ENCODE results near the gene AKAP8. TPM values are rescaled to one million over a fixed set of nuclear protein-coding genes. Genes with fewer than 3 reads are reported as not detected.

AKAP8 gene
- total RNA-seq, result 18.6 and 20.0 TPM in 2 replicates
- polyA plus RNA-seq, result 22.9 and 26.5 TPM in 2 replicates

GRCh38 chr19:15379083-15379998, at the start of gene AKAP8:
Gene AKAP8 (minus strand): TSS chr19:15379787. CDS start chr19:15379731, 56 bp downstream.
- H3K79me2 ChIP-seq, result peaks cover 48% of the 10 kb centered on the region
- peaks cover 43% of the 10 kb centered on the region for H4K20me1 ChIP-seq (ENCODE audit: insufficient read depth, poor library complexity, severe bottlenecking)
- peak within 1 kb of the TSS; percentile 88 for H3K4me2 ChIP-seq
- H3K4me1 ChIP-seq (ENCODE audit: insufficient read depth), result peaks cover 31% of the 10 kb centered on the region
- no peaks in the 10 kb centered on the region for H3K27me3 ChIP-seq
- 1% methylated on average over 75 of the region's 111 CpGs for WGBS (ENCODE audit: low lambda C conversion rate, missing lambda C conversion rate)
- H3K9me3 ChIP-seq (ENCODE audit: low read depth), result no peaks in the 10 kb centered on the region
- H2AFZ ChIP-seq, result peak within 1 kb of the TSS; percentile 39
- DNase-seq (ENCODE audit: low spot score), result peak; percentile 99
- peak within 1 kb of the TSS; percentile 98 for H3K27ac ChIP-seq
- no peaks in the 10 kb centered on the region for H3K9me2 ChIP-seq (replicated peaks; ENCODE audit: insufficient read depth)
- TF ChIP-seq EZH2 (IDR thresholded peaks at IDR 0.05; ENCODE audit: borderline replicate concordance), result no peak
- TF ChIP-seq, protein P1, sequence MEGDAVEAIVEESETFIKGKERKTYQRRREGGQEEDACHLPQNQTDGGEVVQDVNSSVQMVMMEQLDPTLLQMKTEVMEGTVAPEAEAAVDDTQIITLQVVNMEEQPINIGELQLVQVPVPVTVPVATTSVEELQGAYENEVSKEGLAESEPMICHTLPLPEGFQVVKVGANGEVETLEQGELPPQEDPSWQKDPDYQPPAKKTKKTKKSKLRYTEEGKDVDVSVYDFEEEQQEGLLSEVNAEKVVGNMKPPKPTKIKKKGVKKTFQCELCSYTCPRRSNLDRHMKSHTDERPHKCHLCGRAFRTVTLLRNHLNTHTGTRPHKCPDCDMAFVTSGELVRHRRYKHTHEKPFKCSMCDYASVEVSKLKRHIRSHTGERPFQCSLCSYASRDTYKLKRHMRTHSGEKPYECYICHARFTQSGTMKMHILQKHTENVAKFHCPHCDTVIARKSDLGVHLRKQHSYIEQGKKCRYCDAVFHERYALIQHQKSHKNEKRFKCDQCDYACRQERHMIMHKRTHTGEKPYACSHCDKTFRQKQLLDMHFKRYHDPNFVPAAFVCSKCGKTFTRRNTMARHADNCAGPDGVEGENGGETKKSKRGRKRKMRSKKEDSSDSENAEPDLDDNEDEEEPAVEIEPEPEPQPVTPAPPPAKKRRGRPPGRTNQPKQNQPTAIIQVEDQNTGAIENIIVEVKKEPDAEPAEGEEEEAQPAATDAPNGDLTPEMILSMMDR (IDR thresholded peaks at IDR 0.05; ENCODE audit: poor library complexity), result no peak
- TF ChIP-seq EZH2phosphoT487 (IDR thresholded peaks at IDR 0.05; ENCODE audit: low read depth, severe bottlenecking, unreplicated experiment), result no peak
- peak within 1 kb of the TSS; percentile 62 for H3K4me3 ChIP-seq
- H3K36me3 ChIP-seq (replicated peaks; ENCODE audit: insufficient read depth, low read depth), result no peaks in the 10 kb centered on the region

DNA sequence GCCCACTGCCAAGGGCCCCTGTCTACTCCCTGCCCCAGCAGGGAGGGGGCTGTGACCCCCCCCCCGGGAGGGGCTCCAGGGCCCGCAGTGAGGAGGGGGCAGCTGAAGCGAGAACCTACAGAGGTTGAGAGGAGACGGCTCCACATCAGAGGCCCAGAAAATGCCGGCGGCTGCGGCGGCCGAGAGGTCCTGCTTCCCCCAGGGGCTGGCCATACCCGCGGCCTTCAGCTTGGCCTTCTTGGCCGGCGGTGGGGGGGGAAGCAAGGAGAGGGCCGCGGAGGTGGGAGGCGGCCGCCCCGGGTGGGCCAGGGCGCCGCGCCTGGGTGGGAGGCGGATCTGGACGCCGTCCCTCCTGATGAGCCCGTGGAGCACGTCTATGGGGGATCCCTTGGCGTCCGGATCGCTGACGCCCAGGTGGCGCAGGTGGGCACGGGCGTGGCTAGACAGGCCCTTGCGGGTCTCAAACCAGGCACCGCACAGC, 48.4 kb upstream of the AKAP8 start:
- Histone ChIP-seq H3K4me3 (no peak overlapping the region), H3K79me2 (peaks cover 44% of the 10 kb centered on the region), H3K4me2 (no peak overlapping the region), H3K4me1 (ENCODE audit: insufficient read depth) (peaks cover 10% of the 10 kb centered on the region), H2AFZ (no peak overlapping the region), H3K27me3 (no peaks in the 10 kb centered on the region), H4K20me1 (ENCODE audit: insufficient read depth, poor library complexity, severe bottlenecking) (no peaks in the 10 kb centered on the region), H3K9me2 (replicated peaks; ENCODE audit: insufficient read depth) (no peaks in the 10 kb centered on the region), H3K36me3 (replicated peaks; ENCODE audit: insufficient read depth, low read depth) (no peaks in the 10 kb centered on the region), H3K9me3 (ENCODE audit: low read depth) (no peaks in the 10 kb centered on the region), H3K27ac (no peak overlapping the region)
- WGBS (ENCODE audit: low lambda C conversion rate, missing lambda C conversion rate), result 99% methylated on average over 13 of the region's 35 CpGs
- TF ChIP-seq EZH2 (IDR thresholded peaks at IDR 0.05; ENCODE audit: borderline replicate concordance), result no peak
- TF ChIP-seq, protein P1 (IDR thresholded peaks at IDR 0.05; ENCODE audit: poor library complexity), result no peak
- no peak for TF ChIP-seq EZH2phosphoT487 (IDR thresholded peaks at IDR 0.05; ENCODE audit: low read depth, severe bottlenecking, unreplicated experiment)
- DNase-seq (ENCODE audit: low spot score), result no peak

DNA sequence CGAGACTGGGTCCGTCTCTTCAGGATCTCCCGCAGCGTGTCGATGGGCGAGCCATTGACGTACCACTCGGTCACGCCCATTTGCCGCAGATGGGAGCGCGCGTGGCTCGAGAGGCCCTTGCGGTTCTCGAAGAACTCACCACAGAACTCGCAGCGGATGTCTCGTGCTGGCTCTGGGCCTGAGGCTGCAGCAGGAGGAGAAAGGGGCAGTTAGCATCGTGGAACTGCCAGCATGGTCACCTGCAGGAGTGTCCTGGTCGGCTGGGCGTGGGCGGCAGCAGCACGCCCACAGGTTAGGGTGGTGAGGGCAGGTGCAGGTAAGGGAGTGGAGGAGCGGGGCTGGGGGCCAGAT, 47.7 kb upstream of the AKAP8 start:
- Histone ChIP-seq H3K9me3 (ENCODE audit: low read depth) (no peaks in the 10 kb centered on the region), H4K20me1 (ENCODE audit: insufficient read depth, poor library complexity, severe bottlenecking) (no peaks in the 10 kb centered on the region), H2AFZ (no peak overlapping the region), H3K4me1 (ENCODE audit: insufficient read depth) (peaks cover 10% of the 10 kb centered on the region), H3K27me3 (no peaks in the 10 kb centered on the region), H3K27ac (no peak overlapping the region), H3K79me2 (peaks cover 44% of the 10 kb centered on the region), H3K4me3 (no peak overlapping the region), H3K4me2 (no peak overlapping the region), H3K9me2 (replicated peaks; ENCODE audit: insufficient read depth) (no peaks in the 10 kb centered on the region), H3K36me3 (replicated peaks; ENCODE audit: insufficient read depth, low read depth) (no peaks in the 10 kb centered on the region)
- no peak for DNase-seq (ENCODE audit: low spot score)
- TF ChIP-seq EZH2 (IDR thresholded peaks at IDR 0.05; ENCODE audit: borderline replicate concordance) (no peak), EZH2phosphoT487 (IDR thresholded peaks at IDR 0.05; ENCODE audit: low read depth, severe bottlenecking, unreplicated experiment) (no peak)
- TF ChIP-seq, protein P1 (IDR thresholded peaks at IDR 0.05; ENCODE audit: poor library complexity), result no peak
- 97% methylated on average over 23 of the region's 25 CpGs for WGBS (ENCODE audit: low lambda C conversion rate, missing lambda C conversion rate)
